Endothelial cell of umbilical vein (primary cell): ENCODE measurements around the gene PLA2G2D. TPM values are rescaled to one million over a fixed set of nuclear protein-coding genes. Genes with fewer than 3 reads are reported as not detected.

Source experiments
- BruUV-seq: library from RNA; stranded (reverse); fragments of 400-500 nt; replicated peaks from 2 replicates; lab custom pipeline; 2021; lab: Mats Ljungman, UMichigan
- CTCF ChIA-PET: fragments of 300-600, 350-600 bp; sonication (Branson Sonifier 250); formaldehyde crosslinking; loops from one replicate; lab custom pipeline; 2021; ENCODE audit warnings: antibody characterized with exemption, inconsistent platforms; lab: Charles Lee
- POLR2A ChIA-PET: fragments of 300-600, 350-600 bp; sonication (Branson Sonifier 250); formaldehyde crosslinking; loops from one replicate; lab custom pipeline; 2021; ENCODE audit warnings: antibody characterized with exemption, inconsistent platforms; lab: Charles Lee
- DNase-seq: peaks from one replicate; pipeline ENCODE4 v3.0.0-alpha.2; 2011; ENCODE audit warnings: low read depth, low spot score
- FAIRE-seq: peaks from 2 replicates; lab custom pipeline; 2011; peaks lifted over from hg19 to GRCh38; lab: Jason Lieb, UNC
- H2AFZ ChIP-seq: 2 replicates; pipeline ENCODE4 v1.6.0; 2012; ENCODE audit warnings: low read depth, low read length, control low read depth, inconsistent platforms
- H3K27ac ChIP-seq: 2 replicates; pipeline ENCODE4 v1.5.1; 2011; ENCODE audit warnings: low read depth, mild to moderate bottlenecking, control low read depth, low read length, moderate library complexity; ENCODE audit not compliant: insufficient read depth
- H3K27me3 ChIP-seq, 2 experiments: 2 replicates each; pipeline versions ENCODE4 v1.6.0 to v1.6.1; 2011; ENCODE audit warnings: low read length in 2 of 2, mixed read lengths in 1 of 2; ENCODE audit not compliant: control insufficient read depth in 2 of 2, insufficient read depth in 2 of 2
- H3K36me3 ChIP-seq, 2 experiments: 2 replicates in 1 of 2; 3 replicates in 1 of 2; pipeline ENCODE4 v1.5.1; 2011; ENCODE audit warnings: low read length in 2 of 2, mild to moderate bottlenecking in 1 of 2, moderate library complexity in 1 of 2; ENCODE audit not compliant: control insufficient read depth in 2 of 2, insufficient read depth in 2 of 2; ENCODE audit errors: extremely low read depth in 1 of 2
- H3K4me1 ChIP-seq: 3 replicates; pipeline ENCODE4 v1.5.1; 2011; ENCODE audit warnings: mild to moderate bottlenecking, low read length; ENCODE audit not compliant: control insufficient read depth, insufficient read depth; ENCODE audit errors: extremely low read depth
- H3K4me2 ChIP-seq: 2 replicates; pipeline ENCODE4 v1.6.1; 2011; ENCODE audit warnings: low read length, control low read depth, mixed read lengths; ENCODE audit not compliant: insufficient read depth
- H3K4me3 ChIP-seq, 3 experiments: fragments of 200-600 bp in 1 of 3; sonication (generic), shearing (Covaris generic) in 1 of 3; replicated peaks in 1 of 3; 2 replicates each; pipeline ENCODE4 v1.5.1; 2011 to 2016; ENCODE audit warnings: control low read depth in 3 of 3, low read length in 3 of 3, mild to moderate bottlenecking in 2 of 3, inconsistent platforms in 1 of 3, low read depth in 1 of 3, moderate library complexity in 1 of 3; ENCODE audit not compliant: insufficient read depth in 1 of 3
- H3K79me2 ChIP-seq: 2 replicates; pipeline ENCODE4 v1.6.0; 2012; ENCODE audit warnings: low read length, inconsistent platforms; ENCODE audit not compliant: control insufficient read depth, insufficient read depth
- H3K9ac ChIP-seq: replicated peaks from 2 replicates; pipeline ENCODE3; 2011; ENCODE audit warnings: low read length, control low read depth; ENCODE audit not compliant: insufficient read depth; ENCODE audit errors: extremely low read depth
- H3K9me1 ChIP-seq: replicated peaks from 3 replicates; pipeline ENCODE4 v1.6.0; 2011; ENCODE audit warnings: mild to moderate bottlenecking, low read length; ENCODE audit not compliant: control insufficient read depth, insufficient read depth; ENCODE audit errors: extremely low read depth
- H3K9me3 ChIP-seq: replicated peaks from 2 replicates; pipeline ENCODE4 v1.5.1; 2012; ENCODE audit warnings: low read length, inconsistent platforms; ENCODE audit not compliant: control insufficient read depth, insufficient read depth
- H4K20me1 ChIP-seq: replicated peaks from 2 replicates; pipeline ENCODE3; 2011; ENCODE audit warnings: mild to moderate bottlenecking, low read length; ENCODE audit not compliant: control insufficient read depth, insufficient read depth; ENCODE audit errors: extremely low read depth
- CTCF ChIP-seq, 2 donors: IDR thresholded peaks; 1 replicate in 1 of 2; 2 replicates in 1 of 2; pipeline ENCODE4 v1.5.1; 2011; ENCODE audit warnings: low read length in 2 of 2, mild to moderate bottlenecking in 2 of 2, moderate library complexity in 2 of 2, control low read depth in 1 of 2, inconsistent platforms in 1 of 2, low read depth in 1 of 2; ENCODE audit not compliant: insufficient read depth in 1 of 2; ENCODE audit errors: extremely low read depth in 1 of 2
- EZH2 ChIP-seq: IDR thresholded peaks from 2 replicates; pipeline ENCODE4 v1.6.1; 2012; ENCODE audit warnings: borderline replicate concordance, low read depth, mild to moderate bottlenecking, moderate library complexity, low read length, inconsistent platforms; ENCODE audit not compliant: severe bottlenecking
- FOS ChIP-seq: IDR thresholded peaks from 2 replicates; pipeline ENCODE4 v1.6.1; 2011; ENCODE audit warnings: mild to moderate bottlenecking, low read length, moderate library complexity, borderline replicate concordance; ENCODE audit not compliant: insufficient read depth
- GATA2 ChIP-seq: IDR thresholded peaks from 2 replicates; pipeline ENCODE4 v1.7.0; 2011; ENCODE audit warnings: low read depth, mild to moderate bottlenecking, moderate library complexity, mixed read lengths, low read length; ENCODE audit not compliant: insufficient read length, insufficient read depth
- JUN ChIP-seq: IDR thresholded peaks from 2 replicates; pipeline ENCODE4 v1.6.1; 2011; ENCODE audit warnings: borderline replicate concordance, low read depth; ENCODE audit not compliant: insufficient read length, insufficient read depth
- MAX ChIP-seq: IDR thresholded peaks from 2 replicates; pipeline ENCODE4 v1.6.1; 2011; ENCODE audit not compliant: insufficient read depth, insufficient read length
- MYC ChIP-seq: IDR thresholded peaks from one replicate; pipeline ENCODE4 v1.6.1; 2011; ENCODE audit warnings: mild to moderate bottlenecking, low read depth, low read length
- POLR2A ChIP-seq: IDR thresholded peaks from 2 replicates; pipeline ENCODE4 v1.6.1; 2012; ENCODE audit warnings: low read depth, mild to moderate bottlenecking, control low read depth, low read length
- POLR2AphosphoS5 ChIP-seq: IDR thresholded peaks from 2 replicates; pipeline ENCODE4 v1.6.1; 2012; ENCODE audit warnings: low read depth, mild to moderate bottlenecking, control low read depth, low read length, moderate library complexity; ENCODE audit not compliant: insufficient read depth
- dilution Hi-C: fragments of 300-500 bp; cut with MboI; formaldehyde crosslinking; loops from one replicate; pipeline ENCODE4 v1.15.0; 2019; ENCODE audit warnings: low sequenced_read_pairs; ENCODE audit not compliant: extremely low pct_ligation_motif_present
- intact Hi-C: fragments of 100-400 bp; cut with micrococcal nuclease; formaldehyde crosslinking; loops from one replicate; pipeline ENCODE4 v1.10.0; 2022
- polyA plus RNA-seq, 4 experiments: library from polyadenylated mRNA; depleted of rRNA in 3 of 4; stranded (reverse) in 3 of 4; unstranded in 1 of 4; fragments of >200 nt; gene quantifications; 2 replicates each; pipeline versions ENCODE4 v1.2.1 to v1.2.3, GENCODE V29; 2011 to 2012; ENCODE audit warnings: missing spikeins in 1 of 4
- total RNA-seq: library from RNA; stranded (reverse); gene quantifications from 2 replicates; pipeline ENCODE4 v1.2.3, GENCODE V29; 2021

Gene PLA2G2D
- total and polyA plus RNA-seq, 2 donors (not counting 3 experiments of a cell fraction or from before 2014, with no cell fraction given) = not detected

- DNase-seq = no peak
- TF ChIP-seq FOS (no peak), GATA2 (no peak), POLR2A (no peak)
- no peak for FAIRE-seq
- no peaks in the 10 kb centered on the region for H4K20me1 ChIP-seq
- no peaks in the 10 kb centered on the region for H3K4me1 ChIP-seq
- H3K4me2 ChIP-seq = no peak overlapping the region
- intact Hi-C loops (no loop called here), dilution Hi-C loops (no loop called here)
- H2AFZ ChIP-seq = no peak overlapping the region
- H3K27ac ChIP-seq = no peak overlapping the region
- H3K9me3 ChIP-seq = no peaks in the 10 kb centered on the region
- ChIA-PET CTCF (interaction anchor here (0.6 to 1.7 kb wide), 3 partner anchors 61 to 115 kb away, joined by 3 to 6 read pairs (median 4); no protein-coding TSS in a partner anchor), POLR2A (no interaction called here)
- no peaks in the 10 kb centered on the region for H3K36me3 ChIP-seq
- no peak overlapping the region for H3K4me3 ChIP-seq
- no peaks in the 10 kb centered on the region for H3K79me2 ChIP-seq
- H3K27me3 ChIP-seq = peaks cover 2 to 8% of the 10 kb centered on the region in 2 experiments
- H3K9ac ChIP-seq = no peak overlapping the region
- no peaks in the 10 kb centered on the region for H3K9me1 ChIP-seq
- no TSS peak for BruUV-seq
Observed at GRCh38 chr1:20090119-20090518, 29.2 kb downstream of the PLA2G2D start.

GRCh38 chr1:20089328-20090077, 29.8 kb downstream of the PLA2G2D start:
- Histone ChIP-seq H3K4me1 (no peaks in the 10 kb centered on the region), H3K9ac (no peak overlapping the region), H3K4me3 (no peak overlapping the region), H3K4me2 (no peak overlapping the region), H4K20me1 (no peaks in the 10 kb centered on the region), H3K27me3 (peaks cover 2 to 8% of the 10 kb centered on the region in 2 experiments), H3K9me1 (no peaks in the 10 kb centered on the region), H3K27ac (no peak overlapping the region), H2AFZ (no peak overlapping the region), H3K36me3 (no peaks in the 10 kb centered on the region), H3K79me2 (no peaks in the 10 kb centered on the region), H3K9me3 (no peaks in the 10 kb centered on the region)
- no TSS peak for BruUV-seq
- POLR2A ChIA-PET = no interaction called here
- TF ChIP-seq FOS (no peak), POLR2A (no peak), MYC (no peak), EZH2 (no peak), MAX (no peak), GATA2 (no peak), POLR2AphosphoS5 (no peak), CTCF (IDR thresholded peaks at IDR 0.05; ENCODE audit: extremely low read depth in 1 of 2, insufficient read depth in 1 of 2, low read depth in 1 of 2, low read length in 2 of 2) (no peak), JUN (no peak)
- CTCF ChIA-PET = interaction anchor here (0.6 to 1.7 kb wide), 3 partner anchors 62 to 115 kb away, joined by 3 to 6 read pairs (median 4); no protein-coding TSS in a partner anchor
- DNase-seq (no peak), FAIRE-seq (no peak)
- dilution Hi-C loops = no loop called here
- intact Hi-C loops = no loop called here
